HL-60/S4 treated with phorbol 12-myristate 13-acetate at 8.2 ng/mL for 4 days and 3 days (cell line): ENCODE measurements around the gene UNC119B.

Source experiments
- in situ Hi-C: fragments of 300-500 bp; cut with MboI; formaldehyde crosslinking; loops from 2 replicates; pipeline ENCODE4 v1.15.0; 2022; ENCODE audit warnings: low sequenced_read_pairs

Gene UNC119B

GRCh38 chr12:120738252-120739030 lies 28.2 kb downstream of the UNC119B start:
- in situ Hi-C loops = no loop called here

GRCh38 chr12:120739031-120739762 lies 28.9 kb downstream of the UNC119B start:
- in situ Hi-C loops = no loop called here

GRCh38 chr12:120739821-120740613 lies 29.8 kb downstream of the UNC119B start:
- in situ Hi-C loops = no loop called here

GRCh38 chr12:120740871-120741270 lies 30.6 kb downstream of the UNC119B start:
- in situ Hi-C loops = no loop called here

GRCh38 chr12:120741476-120742421 lies 31.5 kb downstream of the UNC119B start:
- in situ Hi-C loops = no loop called here

- in situ Hi-C loops = no loop called here
These were observed 34.8 kb downstream of the UNC119B start for GRCh38 chr12:120744922-120745493.

GRCh38 chr12:120748242-120748641 lies 38.0 kb downstream of the UNC119B start:
- in situ Hi-C loops = no loop called here

GRCh38 chr12:120749256-120749655 lies 39.0 kb downstream of the UNC119B start:
- in situ Hi-C loops = no loop called here

GRCh38 chr12:120750806-120751205 lies 40.5 kb downstream of the UNC119B start:
- in situ Hi-C loops = no loop called here

GRCh38 chr12:120751389-120751788 lies 41.1 kb downstream of the UNC119B start:
- in situ Hi-C loops = no loop called here

- in situ Hi-C loops = no loop called here
These were observed 44.5 kb downstream of the UNC119B start for GRCh38 chr12:120754792-120755191.

GRCh38 chr12:120755269-120755668 lies 45.0 kb downstream of the UNC119B start:
- in situ Hi-C loops = no loop called here

- in situ Hi-C loops = no loop called here
These were observed 47.0 kb downstream of the UNC119B start for GRCh38 chr12:120757226-120757742.

- in situ Hi-C loops = no loop called here
These were observed 47.7 kb downstream of the UNC119B start for GRCh38 chr12:120757949-120758348.

GRCh38 chr12:120758798-120759590 lies 48.7 kb downstream of the UNC119B start:
- in situ Hi-C loops = no loop called here

GRCh38 chr12:120759591-120760348 lies 49.5 kb downstream of the UNC119B start:
- in situ Hi-C loops = no loop called here

GRCh38 chr12:120760349-120761254 lies 50.3 kb downstream of the UNC119B start:
- in situ Hi-C loops = no loop called here
